ENCODE results near the gene MYH14. TPM values are rescaled to one million over a fixed set of nuclear protein-coding genes. Genes with fewer than 3 reads are reported as not detected.
"Not testable (repeated sequence)": the region's sequence is repeated elsewhere in the genome, so short reads cannot be mapped to it uniquely, and the experiment has no call there.

The MYH14 gene
- total RNA-seq, 1 experiment from 2014 or later, result 0.84 TPM

DNA sequence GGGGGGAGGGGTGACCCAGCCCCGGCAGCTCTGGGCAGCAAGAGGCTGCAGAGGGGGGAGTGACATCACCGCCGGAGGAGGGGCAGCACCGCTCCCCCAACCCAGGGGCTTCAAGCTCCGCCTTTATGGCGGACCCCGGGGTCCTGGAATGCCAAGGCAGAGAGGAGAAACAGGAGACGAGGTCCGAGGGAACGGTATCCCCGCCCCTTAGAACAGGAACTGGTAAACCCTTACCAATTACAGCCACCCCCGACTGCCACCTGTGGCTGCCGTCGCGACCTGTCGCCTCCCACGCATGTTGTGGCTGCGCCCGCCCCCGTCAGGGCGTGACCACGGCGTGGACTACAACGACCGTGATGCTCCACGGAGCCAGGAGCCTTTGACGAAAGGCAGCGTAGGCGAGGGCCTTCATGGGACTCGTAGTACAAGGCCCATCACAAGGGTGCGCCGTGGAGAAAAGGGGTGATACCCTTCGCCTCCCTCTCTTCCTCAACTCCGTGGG, 129.9 kb downstream of the MYH14 start:
- no peak for TF ChIP-seq EZH2 (IDR thresholded peaks at IDR 0.05; ENCODE audit: borderline replicate concordance, low read depth, low read length, poor library complexity, severe bottlenecking)
- TF ChIP-seq, protein P1, sequence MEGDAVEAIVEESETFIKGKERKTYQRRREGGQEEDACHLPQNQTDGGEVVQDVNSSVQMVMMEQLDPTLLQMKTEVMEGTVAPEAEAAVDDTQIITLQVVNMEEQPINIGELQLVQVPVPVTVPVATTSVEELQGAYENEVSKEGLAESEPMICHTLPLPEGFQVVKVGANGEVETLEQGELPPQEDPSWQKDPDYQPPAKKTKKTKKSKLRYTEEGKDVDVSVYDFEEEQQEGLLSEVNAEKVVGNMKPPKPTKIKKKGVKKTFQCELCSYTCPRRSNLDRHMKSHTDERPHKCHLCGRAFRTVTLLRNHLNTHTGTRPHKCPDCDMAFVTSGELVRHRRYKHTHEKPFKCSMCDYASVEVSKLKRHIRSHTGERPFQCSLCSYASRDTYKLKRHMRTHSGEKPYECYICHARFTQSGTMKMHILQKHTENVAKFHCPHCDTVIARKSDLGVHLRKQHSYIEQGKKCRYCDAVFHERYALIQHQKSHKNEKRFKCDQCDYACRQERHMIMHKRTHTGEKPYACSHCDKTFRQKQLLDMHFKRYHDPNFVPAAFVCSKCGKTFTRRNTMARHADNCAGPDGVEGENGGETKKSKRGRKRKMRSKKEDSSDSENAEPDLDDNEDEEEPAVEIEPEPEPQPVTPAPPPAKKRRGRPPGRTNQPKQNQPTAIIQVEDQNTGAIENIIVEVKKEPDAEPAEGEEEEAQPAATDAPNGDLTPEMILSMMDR (conservative IDR thresholded peaks at IDR 0.05; ENCODE audit: low read depth, low read length), result no peak
- intact Hi-C loops (cut with micrococcal nuclease; ENCODE audit: unreplicated experiment), result no loop called here
- Histone ChIP-seq H3K27me3 (replicated peaks; ENCODE audit: insufficient read depth, low read depth, low read length, poor library complexity) (peaks cover 3% of the 10 kb centered on the region), H3K9me3 (ENCODE audit: low read depth, low read length, poor library complexity, severe bottlenecking) (no peaks in the 10 kb centered on the region), H3K36me3 (ENCODE audit: insufficient read depth, low read length, poor library complexity, severe bottlenecking) (no peaks in the 10 kb centered on the region), H3K4me3 (ENCODE audit: low read depth, low read length, poor library complexity, severe bottlenecking) (peak overlapping the region; percentile 42), H3K4me1 (ENCODE audit: insufficient read depth, low read length, poor library complexity, severe bottlenecking) (peaks cover 9% of the 10 kb centered on the region), H3K27ac (ENCODE audit: low read depth, low read length, poor library complexity, severe bottlenecking) (peak overlapping the region; percentile 48)
- peak; percentile 91 for DNase-seq (ENCODE audit: low spot score)
- BruUV-seq (replicated peaks), result no TSS peak
- ChIA-PET POLR2A (ENCODE audit: low non-redundant PET) (interaction anchor here (0.5 kb wide), 1 partner anchor 14 kb away, joined by 8 read pairs; no protein-coding TSS in a partner anchor), CTCF (no interaction called here)

DNA sequence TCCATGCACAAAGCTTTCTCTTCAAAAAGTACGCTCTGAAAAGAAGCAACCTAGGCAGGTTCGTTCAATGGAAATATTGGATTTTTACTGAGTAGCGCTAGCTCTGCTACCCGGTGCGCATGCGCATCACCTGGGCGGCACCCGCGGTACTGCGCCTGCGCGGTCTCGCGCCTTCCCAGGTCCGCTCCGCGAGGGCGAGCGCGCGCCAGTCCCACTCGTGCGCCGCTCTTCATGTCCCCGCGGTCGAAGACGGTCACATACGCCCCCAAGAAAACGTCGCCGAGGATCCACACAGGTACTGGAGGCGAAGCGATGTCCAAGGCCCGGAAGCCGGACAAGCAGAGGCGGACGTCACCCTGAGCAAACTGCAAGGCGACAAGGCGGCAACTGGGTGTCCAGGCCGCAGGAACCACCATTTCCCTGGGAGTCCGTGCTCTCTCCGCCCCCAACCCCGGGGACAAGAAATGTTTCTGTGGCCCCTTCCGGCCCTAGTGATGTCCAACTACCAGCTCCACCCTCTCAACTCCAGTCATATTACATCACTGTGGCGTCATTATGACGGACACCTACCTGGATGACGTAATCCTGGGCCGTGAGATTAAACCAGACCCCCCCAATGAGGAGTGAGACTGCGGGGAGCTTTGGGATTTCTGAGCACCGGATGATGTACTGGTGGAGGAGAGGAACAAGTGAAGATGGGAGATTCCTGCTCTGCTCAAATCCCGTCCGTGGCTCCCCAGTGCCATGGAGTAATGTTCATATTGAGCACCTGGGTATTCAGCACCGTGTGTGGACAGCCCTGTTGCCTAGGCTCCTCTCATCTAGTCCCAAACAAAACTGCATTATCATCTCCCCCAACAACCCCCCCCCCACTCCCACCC, 130.6 kb downstream of the MYH14 start:
- Histone ChIP-seq H3K27me3 (replicated peaks; ENCODE audit: insufficient read depth, low read depth, low read length, poor library complexity) (no peaks in the 10 kb centered on the region), H3K4me1 (ENCODE audit: insufficient read depth, low read length, poor library complexity, severe bottlenecking) (peaks cover 9% of the 10 kb centered on the region), H3K9me3 (ENCODE audit: low read depth, low read length, poor library complexity, severe bottlenecking) (no peaks in the 10 kb centered on the region), H3K27ac (ENCODE audit: low read depth, low read length, poor library complexity, severe bottlenecking) (peak overlapping the region; percentile 48), H3K36me3 (ENCODE audit: insufficient read depth, low read length, poor library complexity, severe bottlenecking) (no peaks in the 10 kb centered on the region), H3K4me3 (ENCODE audit: low read depth, low read length, poor library complexity, severe bottlenecking) (peak overlapping the region; percentile 42)
- no peak for TF ChIP-seq EZH2 (IDR thresholded peaks at IDR 0.05; ENCODE audit: borderline replicate concordance, low read depth, low read length, poor library complexity, severe bottlenecking)
- TF ChIP-seq, protein P1 (conservative IDR thresholded peaks at IDR 0.05; ENCODE audit: low read depth, low read length), result no peak
- intact Hi-C loops (cut with micrococcal nuclease; ENCODE audit: unreplicated experiment), result no loop called here
- CTCF ChIA-PET, result no interaction called here
- DNase-seq (ENCODE audit: low spot score), result no peak
- POLR2A ChIA-PET (ENCODE audit: low non-redundant PET), result interaction anchor here (0.5 kb wide), 1 partner anchor 15 kb away, joined by 8 read pairs; no protein-coding TSS in a partner anchor
- BruUV-seq (replicated peaks), result no TSS peak

DNA sequence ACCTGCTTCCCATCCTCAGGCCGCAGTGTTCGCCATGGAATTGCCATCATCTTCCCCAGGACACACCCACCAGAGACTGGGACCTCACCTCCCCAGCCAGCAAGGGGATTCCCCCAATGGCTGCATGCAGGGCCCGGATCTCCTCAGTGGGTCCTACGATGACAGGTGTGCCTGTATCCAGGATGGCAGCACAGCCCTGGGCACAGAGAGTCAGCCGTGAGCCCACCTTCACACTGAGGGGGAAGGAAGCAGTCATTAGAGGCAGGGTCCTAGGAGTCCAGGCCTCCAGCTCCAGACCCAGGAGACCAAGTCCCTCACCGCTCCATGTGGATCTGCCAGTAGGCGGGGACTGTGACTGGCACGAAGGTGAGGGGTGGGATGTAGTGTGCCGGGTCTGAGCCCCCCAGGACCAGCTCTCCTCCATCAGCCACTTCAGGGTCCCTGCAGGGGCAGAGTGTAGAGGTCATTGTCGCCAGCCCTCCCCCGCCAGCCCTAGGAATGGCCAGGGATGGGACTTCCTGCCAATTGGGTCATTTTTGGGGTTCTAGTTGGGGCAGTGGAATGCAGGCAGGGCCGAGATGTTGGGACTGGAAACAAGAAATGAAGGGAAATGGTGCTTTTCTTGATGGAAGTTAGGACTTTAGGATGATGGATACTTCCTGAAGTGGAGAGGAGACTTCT, 131.5 kb downstream of the MYH14 start:
- H3K9me3 ChIP-seq (ENCODE audit: low read depth, low read length, poor library complexity, severe bottlenecking), result no peaks in the 10 kb centered on the region
- H3K36me3 ChIP-seq (ENCODE audit: insufficient read depth, low read length, poor library complexity, severe bottlenecking), result no peaks in the 10 kb centered on the region
- intact Hi-C loops (cut with micrococcal nuclease; ENCODE audit: unreplicated experiment), result no loop called here
- H3K27ac ChIP-seq (ENCODE audit: low read depth, low read length, poor library complexity, severe bottlenecking), result no peak overlapping the region
- no peak for DNase-seq (ENCODE audit: low spot score)
- ChIA-PET POLR2A (ENCODE audit: low non-redundant PET) (no interaction called here), CTCF (no interaction called here)
- no peak overlapping the region for H3K4me3 ChIP-seq (ENCODE audit: low read depth, low read length, poor library complexity, severe bottlenecking)
- H3K27me3 ChIP-seq (replicated peaks; ENCODE audit: insufficient read depth, low read depth, low read length, poor library complexity), result no peaks in the 10 kb centered on the region
- no TSS peak for BruUV-seq (replicated peaks)
- no peak for TF ChIP-seq EZH2 (IDR thresholded peaks at IDR 0.05; ENCODE audit: borderline replicate concordance, low read depth, low read length, poor library complexity, severe bottlenecking)
- TF ChIP-seq, protein P1 (conservative IDR thresholded peaks at IDR 0.05; ENCODE audit: low read depth, low read length), result no peak
- H3K4me1 ChIP-seq (ENCODE audit: insufficient read depth, low read length, poor library complexity, severe bottlenecking), result peaks cover 6% of the 10 kb centered on the region

DNA sequence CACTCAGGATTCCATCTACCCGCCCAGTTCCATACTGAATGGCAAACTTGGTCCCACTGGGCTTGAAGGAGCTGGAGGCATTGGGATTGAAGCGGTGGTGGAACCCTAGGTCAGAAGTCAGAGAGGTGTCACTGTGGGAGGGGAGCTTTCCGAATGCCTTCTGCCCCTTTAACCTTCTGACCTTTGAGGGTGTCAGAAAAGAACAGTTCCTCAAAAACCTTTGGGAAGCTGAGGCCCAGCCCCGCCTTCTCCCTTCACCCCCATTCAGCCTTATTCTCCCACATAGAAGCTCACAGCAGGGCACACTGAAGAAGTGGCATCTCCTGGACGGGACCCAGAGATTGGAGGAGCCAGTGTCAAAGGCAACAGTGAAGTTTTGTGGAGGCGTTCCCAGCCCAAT, 133.6 kb downstream of the MYH14 start:
- H3K4me3 ChIP-seq (ENCODE audit: low read depth, low read length, poor library complexity, severe bottlenecking); BruUV-seq (replicated peaks); DNase-seq (ENCODE audit: low spot score); intact Hi-C loops (cut with micrococcal nuclease; ENCODE audit: unreplicated experiment); CTCF ChIA-PET; H3K27ac ChIP-seq (ENCODE audit: low read depth, low read length, poor library complexity, severe bottlenecking); H3K4me1 ChIP-seq (ENCODE audit: insufficient read depth, low read length, poor library complexity, severe bottlenecking); H3K27me3 ChIP-seq (replicated peaks; ENCODE audit: insufficient read depth, low read depth, low read length, poor library complexity); POLR2A ChIA-PET (ENCODE audit: low non-redundant PET); H3K36me3 ChIP-seq (ENCODE audit: insufficient read depth, low read length, poor library complexity, severe bottlenecking); H3K9me3 ChIP-seq (ENCODE audit: low read depth, low read length, poor library complexity, severe bottlenecking): not testable (repeated sequence)

Measured in A673 (cell line).